ENCODE measurements around the gene DNAH10.

Gene DNAH10

DNA sequence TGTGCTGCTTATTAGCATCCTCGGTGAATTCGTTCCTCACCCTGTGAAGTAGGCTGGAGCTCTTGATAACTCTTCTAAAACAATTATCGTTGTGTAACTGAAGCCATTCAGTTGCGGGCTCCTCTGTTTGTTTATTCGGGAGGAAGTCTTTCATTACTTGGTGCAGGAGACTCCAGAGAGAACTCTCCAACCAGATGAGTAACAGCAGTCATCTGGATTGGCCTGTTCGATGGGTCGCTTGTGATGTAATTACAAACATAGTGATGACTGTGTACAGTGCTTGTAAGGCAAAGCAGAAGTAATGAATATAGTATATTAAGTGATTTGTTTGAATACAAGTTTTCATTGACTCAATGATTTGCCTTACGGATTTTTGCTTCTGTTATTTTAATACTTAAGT lies 39.1 kb upstream of the DNAH10 start (continued):
- TF ChIP-seq SP7 (tag by site-specific recombination; IDR thresholded peaks at IDR 0.05) = no peak
- TF ChIP-seq OVOL3 (tag by site-specific recombination; IDR thresholded peaks at IDR 0.05) = no peak
- no peak for TF ChIP-seq ZNF37A (tag by site-specific recombination; IDR thresholded peaks at IDR 0.05)
- no peak for TF ChIP-seq YY1 (tag by site-specific recombination; IDR thresholded peaks at IDR 0.05)
- no peak for TF ChIP-seq ZNF473 (tag by site-specific recombination; IDR thresholded peaks at IDR 0.05)

DNA sequence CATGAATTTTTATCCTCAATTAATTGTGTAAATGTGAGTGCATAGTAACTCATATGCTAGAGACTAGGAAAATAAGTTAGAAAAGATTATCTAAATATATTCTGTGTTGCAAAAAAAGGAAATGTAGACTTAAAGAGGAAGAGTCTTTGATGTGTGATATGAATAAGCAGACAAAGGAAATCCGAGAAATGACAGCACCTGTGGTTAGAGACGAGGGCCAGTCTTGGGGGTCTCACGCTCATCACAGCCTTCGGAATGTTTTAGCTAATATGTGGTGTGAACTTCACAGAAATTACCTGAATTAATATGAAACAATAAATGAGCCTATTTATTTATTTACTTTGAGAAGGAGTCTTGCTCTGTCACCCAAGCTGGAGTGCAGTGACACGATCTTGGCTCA lies 38.3 kb upstream of the DNAH10 start:
- POLR2A ChIA-PET = no interaction called here
- H3K36me3 ChIP-seq (ENCODE audit: control insufficient read depth in 2 of 2, insufficient read depth in 1 of 2, low read length in 2 of 2) = peaks cover 35 to 55% of the 10 kb centered on the region in 2 experiments
- H3K27ac ChIP-seq (ENCODE audit: extremely low read depth, low read depth, low read length) = no peak overlapping the region
- TF ChIP-seq ZNF140 (tag by site-specific recombination; IDR thresholded peaks at IDR 0.05) = no peak
- TF ChIP-seq, protein P1, sequence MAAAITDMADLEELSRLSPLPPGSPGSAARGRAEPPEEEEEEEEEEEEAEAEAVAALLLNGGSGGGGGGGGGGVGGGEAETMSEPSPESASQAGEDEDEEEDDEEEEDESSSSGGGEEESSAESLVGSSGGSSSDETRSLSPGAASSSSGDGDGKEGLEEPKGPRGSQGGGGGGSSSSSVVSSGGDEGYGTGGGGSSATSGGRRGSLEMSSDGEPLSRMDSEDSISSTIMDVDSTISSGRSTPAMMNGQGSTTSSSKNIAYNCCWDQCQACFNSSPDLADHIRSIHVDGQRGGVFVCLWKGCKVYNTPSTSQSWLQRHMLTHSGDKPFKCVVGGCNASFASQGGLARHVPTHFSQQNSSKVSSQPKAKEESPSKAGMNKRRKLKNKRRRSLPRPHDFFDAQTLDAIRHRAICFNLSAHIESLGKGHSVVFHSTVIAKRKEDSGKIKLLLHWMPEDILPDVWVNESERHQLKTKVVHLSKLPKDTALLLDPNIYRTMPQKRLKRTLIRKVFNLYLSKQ (tag by site-specific recombination; IDR thresholded peaks at IDR 0.05; ENCODE audit: borderline replicate concordance) = no peak
- TF ChIP-seq ZNF664 (tag by site-specific recombination; IDR thresholded peaks at IDR 0.05) = no peak
- no peak for TF ChIP-seq OVOL3 (tag by site-specific recombination; IDR thresholded peaks at IDR 0.05)
- no peak for TF ChIP-seq ZNF843 (tag by site-specific recombination; IDR thresholded peaks at IDR 0.05)
- no peak for TF ChIP-seq ZNF529 (tag by site-specific recombination; IDR thresholded peaks at IDR 0.05; ENCODE audit: insufficient replicate concordance)
- TF ChIP-seq, protein P2, sequence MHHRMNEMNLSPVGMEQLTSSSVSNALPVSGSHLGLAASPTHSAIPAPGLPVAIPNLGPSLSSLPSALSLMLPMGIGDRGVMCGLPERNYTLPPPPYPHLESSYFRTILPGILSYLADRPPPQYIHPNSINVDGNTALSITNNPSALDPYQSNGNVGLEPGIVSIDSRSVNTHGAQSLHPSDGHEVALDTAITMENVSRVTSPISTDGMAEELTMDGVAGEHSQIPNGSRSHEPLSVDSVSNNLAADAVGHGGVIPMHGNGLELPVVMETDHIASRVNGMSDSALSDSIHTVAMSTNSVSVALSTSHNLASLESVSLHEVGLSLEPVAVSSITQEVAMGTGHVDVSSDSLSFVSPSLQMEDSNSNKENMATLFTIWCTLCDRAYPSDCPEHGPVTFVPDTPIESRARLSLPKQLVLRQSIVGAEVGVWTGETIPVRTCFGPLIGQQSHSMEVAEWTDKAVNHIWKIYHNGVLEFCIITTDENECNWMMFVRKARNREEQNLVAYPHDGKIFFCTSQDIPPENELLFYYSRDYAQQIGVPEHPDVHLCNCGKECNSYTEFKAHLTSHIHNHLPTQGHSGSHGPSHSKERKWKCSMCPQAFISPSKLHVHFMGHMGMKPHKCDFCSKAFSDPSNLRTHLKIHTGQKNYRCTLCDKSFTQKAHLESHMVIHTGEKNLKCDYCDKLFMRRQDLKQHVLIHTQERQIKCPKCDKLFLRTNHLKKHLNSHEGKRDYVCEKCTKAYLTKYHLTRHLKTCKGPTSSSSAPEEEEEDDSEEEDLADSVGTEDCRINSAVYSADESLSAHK (tag by site-specific recombination; IDR thresholded peaks at IDR 0.05) = no peak
- no peak for TF ChIP-seq SCRT2 (tag by site-specific recombination; IDR thresholded peaks at IDR 0.05)
- TF ChIP-seq, protein P3, sequence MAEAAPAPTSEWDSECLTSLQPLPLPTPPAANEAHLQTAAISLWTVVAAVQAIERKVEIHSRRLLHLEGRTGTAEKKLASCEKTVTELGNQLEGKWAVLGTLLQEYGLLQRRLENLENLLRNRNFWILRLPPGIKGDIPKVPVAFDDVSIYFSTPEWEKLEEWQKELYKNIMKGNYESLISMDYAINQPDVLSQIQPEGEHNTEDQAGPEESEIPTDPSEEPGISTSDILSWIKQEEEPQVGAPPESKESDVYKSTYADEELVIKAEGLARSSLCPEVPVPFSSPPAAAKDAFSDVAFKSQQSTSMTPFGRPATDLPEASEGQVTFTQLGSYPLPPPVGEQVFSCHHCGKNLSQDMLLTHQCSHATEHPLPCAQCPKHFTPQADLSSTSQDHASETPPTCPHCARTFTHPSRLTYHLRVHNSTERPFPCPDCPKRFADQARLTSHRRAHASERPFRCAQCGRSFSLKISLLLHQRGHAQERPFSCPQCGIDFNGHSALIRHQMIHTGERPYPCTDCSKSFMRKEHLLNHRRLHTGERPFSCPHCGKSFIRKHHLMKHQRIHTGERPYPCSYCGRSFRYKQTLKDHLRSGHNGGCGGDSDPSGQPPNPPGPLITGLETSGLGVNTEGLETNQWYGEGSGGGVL (tag by site-specific recombination; IDR thresholded peaks at IDR 0.05) = no peak
- TF ChIP-seq SP7 (tag by site-specific recombination; IDR thresholded peaks at IDR 0.05) = no peak
- no peak for TF ChIP-seq SALL2 (tag by site-specific recombination; IDR thresholded peaks at IDR 0.05; ENCODE audit: borderline replicate concordance)
- no peak for TF ChIP-seq WT1 (tag by site-specific recombination; IDR thresholded peaks at IDR 0.05)
- TF ChIP-seq SP3 (tag by site-specific recombination; IDR thresholded peaks at IDR 0.05) = no peak
- TF ChIP-seq ZFP41 (tag by site-specific recombination; IDR thresholded peaks at IDR 0.05; ENCODE audit: borderline replicate concordance) = no peak
- TF ChIP-seq ZNF623 (tag by site-specific recombination; IDR thresholded peaks at IDR 0.05) = no peak
- no peak for TF ChIP-seq ZNF555 (tag by site-specific recombination; conservative IDR thresholded peaks at IDR 0.05)
- CTCF ChIA-PET = interaction anchor here (1.2 kb wide), 1 partner anchor 9 kb away, joined by 4 read pairs; no protein-coding TSS in a partner anchor
- H3K4me1 ChIP-seq (ENCODE audit: control insufficient read depth, insufficient read depth, low read length) = no peaks in the 10 kb centered on the region
- no peaks in the 10 kb centered on the region for H3K9me3 ChIP-seq (ENCODE audit: control insufficient read depth, insufficient read depth, low read depth, low read length)
- no peak overlapping the region for H3K4me3 ChIP-seq (ENCODE audit: low read depth, low read length)

DNA sequence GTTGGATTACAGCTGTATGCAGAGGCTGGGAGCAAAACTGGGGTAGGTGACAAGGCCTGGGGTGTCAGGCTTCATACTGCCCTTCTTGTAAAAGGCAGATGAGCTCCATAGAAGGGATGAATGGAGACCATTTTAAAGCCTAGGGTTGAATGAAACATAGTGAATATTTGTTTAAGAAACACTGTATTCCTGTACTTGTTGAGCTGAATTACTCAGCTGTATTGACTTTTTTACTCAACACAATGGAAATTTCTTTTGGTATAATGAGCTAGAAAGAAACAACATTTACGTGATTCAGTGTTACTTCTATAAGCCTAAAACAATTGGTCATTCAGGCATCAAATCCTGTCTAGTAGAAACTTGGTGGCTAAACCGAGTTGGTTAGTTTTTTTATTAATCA lies 35.9 kb upstream of the DNAH10 start:
- ChIA-PET CTCF (interaction anchor here (0.5 to 0.8 kb wide), 2 partner anchors 24 to 27 kb away, joined by 3 read pairs; no protein-coding TSS in a partner anchor), POLR2A (interaction anchor here (0.5 to 1.1 kb wide), 3 partner anchors 14 to 89 kb away, joined by 5 to 6 read pairs (median 6); partner anchors contain the start of gene ATP6V0A2)
- H3K36me3 ChIP-seq (ENCODE audit: control insufficient read depth in 2 of 2, insufficient read depth in 1 of 2, low read length in 2 of 2) = peaks cover 37 to 70% of the 10 kb centered on the region in 2 experiments
- H3K9me3 ChIP-seq (ENCODE audit: control insufficient read depth, insufficient read depth, low read depth, low read length) = no peaks in the 10 kb centered on the region
- no peaks in the 10 kb centered on the region for H3K4me1 ChIP-seq (ENCODE audit: control insufficient read depth, insufficient read depth, low read length)
- no peak overlapping the region for H3K27ac ChIP-seq (ENCODE audit: extremely low read depth, low read depth, low read length)
- TF ChIP-seq, protein P4, sequence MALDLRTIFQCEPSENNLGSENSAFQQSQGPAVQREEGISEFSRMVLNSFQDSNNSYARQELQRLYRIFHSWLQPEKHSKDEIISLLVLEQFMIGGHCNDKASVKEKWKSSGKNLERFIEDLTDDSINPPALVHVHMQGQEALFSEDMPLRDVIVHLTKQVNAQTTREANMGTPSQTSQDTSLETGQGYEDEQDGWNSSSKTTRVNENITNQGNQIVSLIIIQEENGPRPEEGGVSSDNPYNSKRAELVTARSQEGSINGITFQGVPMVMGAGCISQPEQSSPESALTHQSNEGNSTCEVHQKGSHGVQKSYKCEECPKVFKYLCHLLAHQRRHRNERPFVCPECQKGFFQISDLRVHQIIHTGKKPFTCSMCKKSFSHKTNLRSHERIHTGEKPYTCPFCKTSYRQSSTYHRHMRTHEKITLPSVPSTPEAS (tag by site-specific recombination; IDR thresholded peaks at IDR 0.05) = no peak
- TF ChIP-seq SALL2 (tag by site-specific recombination; IDR thresholded peaks at IDR 0.05; ENCODE audit: borderline replicate concordance) (no peak), ZNF274 (IDR thresholded peaks at IDR 0.05; ENCODE audit: low read length) (no peak), ZNF274 (tag by site-specific recombination; IDR thresholded peaks at IDR 0.05; ENCODE audit: borderline replicate concordance) (no peak)
- no peak overlapping the region for H3K4me3 ChIP-seq (ENCODE audit: low read depth, low read length)
